ENCODE data around the gene UFSP1.

UFSP1 gene

DNA sequence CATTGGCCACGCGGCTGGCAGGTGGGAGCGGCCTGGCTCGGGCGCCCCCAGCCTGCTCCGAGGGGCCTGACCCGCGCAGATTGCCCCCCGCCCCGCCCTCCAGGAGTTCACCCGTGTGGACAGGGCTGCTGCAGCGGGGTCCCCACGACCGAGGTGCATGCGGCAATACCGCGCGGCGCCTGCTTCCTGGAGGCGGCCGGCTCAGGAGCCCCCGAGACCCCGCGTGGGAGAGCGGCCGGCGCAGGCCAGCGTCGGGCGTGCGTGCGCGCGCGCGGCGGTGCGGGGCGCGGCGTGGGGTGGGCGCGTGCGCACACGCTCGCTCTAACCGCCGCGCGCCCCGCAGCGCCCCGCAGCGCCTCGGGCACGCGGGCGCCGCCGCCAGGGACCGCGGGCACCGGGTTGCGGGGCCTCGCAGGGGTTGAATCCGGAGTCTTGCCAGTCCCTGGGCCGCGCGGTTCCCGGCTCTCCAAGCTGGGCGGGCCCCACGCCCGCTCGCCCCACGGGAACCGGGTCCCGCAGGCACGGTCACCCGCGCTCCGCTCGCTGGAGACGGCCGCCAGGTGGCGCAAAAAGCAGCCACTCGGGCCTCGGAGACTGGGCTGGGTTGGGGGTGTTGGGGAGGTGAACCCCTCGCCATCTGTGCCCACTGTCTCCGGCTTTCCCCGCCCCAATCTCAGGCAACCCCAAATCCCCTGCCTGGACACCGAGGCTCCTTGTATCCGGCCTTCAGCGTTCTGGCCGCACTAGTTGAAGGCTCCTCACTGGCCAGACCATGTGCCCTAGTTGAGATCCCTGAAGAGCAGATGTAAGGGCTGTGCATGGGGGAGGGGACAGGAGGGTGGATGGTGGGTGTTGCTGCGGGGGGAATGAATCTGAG is 7.5 kb upstream of the UFSP1 start:
- intact Hi-C loops (cut with DNase I), result loop anchor here (1.0 kb wide), 2 partner anchors 162 to 180 kb away; no protein-coding TSS in a partner anchor
- peak in 8 of 10 donors; percentile 54 to 92 (median 79) for DNase-seq

DNA sequence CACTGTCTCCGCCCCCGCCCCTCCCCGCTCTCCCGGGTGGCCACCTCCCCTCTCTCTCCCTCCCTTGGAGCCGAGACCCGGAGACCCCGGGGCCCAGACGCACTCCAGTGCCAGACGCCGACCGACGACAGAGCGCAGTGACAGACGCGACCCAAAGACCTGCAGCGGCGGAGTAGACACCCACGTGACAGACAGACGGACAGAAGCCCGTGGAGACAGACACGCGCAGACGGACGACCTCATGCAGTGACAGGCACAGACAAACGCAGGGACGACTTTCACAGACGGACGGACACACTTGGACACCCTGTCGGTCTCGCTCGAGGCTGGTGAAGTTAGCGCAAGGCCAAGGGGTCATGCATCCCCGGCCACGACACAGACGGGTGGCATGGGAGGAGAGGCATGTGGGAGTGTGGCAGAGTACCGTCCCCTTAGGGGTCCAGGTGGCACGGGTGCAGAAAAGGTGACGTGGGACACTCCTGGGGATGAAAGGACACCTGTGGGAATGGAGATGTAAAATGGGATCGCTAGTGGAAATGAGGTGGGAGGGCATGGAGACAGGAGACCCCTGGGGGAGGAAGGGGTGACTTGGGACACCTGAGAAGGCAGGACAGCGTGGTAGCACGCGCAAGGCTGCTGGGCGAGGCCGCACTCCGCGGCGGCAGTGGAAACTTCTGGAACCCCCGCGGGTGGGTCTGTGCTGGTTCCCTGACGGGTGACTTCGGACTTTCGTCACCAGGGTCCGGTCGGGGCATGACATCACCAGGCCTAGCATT is 6.6 kb upstream of the UFSP1 start:
- DNase-seq, result peak in 4 of 10 donors; percentile 46 to 90 (median 82)
- intact Hi-C loops (cut with DNase I), result no loop called here

DNA sequence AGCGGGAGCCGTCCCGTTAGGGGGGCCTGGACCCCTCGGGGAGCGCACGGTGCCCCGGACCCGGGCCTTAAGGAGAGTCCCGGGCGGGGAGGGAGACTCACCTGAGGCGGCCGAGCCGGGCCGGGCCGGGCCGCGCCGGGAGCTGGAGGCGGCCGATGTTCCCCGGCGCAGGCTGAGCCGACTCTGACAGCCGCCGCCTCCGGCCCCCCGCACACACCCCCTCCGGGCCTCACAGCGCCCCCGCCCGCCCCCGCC is 6.1 kb upstream of the UFSP1 start, which contains the start of gene ACHE:
Gene ACHE, minus strand, starts transcription at position 188 of the 255 bp plus-strand sequence. CDS start 1,656 bp downstream, outside the sequence.
- DNase-seq, result no peak
- intact Hi-C loops (cut with DNase I), result no loop called here

DNA sequence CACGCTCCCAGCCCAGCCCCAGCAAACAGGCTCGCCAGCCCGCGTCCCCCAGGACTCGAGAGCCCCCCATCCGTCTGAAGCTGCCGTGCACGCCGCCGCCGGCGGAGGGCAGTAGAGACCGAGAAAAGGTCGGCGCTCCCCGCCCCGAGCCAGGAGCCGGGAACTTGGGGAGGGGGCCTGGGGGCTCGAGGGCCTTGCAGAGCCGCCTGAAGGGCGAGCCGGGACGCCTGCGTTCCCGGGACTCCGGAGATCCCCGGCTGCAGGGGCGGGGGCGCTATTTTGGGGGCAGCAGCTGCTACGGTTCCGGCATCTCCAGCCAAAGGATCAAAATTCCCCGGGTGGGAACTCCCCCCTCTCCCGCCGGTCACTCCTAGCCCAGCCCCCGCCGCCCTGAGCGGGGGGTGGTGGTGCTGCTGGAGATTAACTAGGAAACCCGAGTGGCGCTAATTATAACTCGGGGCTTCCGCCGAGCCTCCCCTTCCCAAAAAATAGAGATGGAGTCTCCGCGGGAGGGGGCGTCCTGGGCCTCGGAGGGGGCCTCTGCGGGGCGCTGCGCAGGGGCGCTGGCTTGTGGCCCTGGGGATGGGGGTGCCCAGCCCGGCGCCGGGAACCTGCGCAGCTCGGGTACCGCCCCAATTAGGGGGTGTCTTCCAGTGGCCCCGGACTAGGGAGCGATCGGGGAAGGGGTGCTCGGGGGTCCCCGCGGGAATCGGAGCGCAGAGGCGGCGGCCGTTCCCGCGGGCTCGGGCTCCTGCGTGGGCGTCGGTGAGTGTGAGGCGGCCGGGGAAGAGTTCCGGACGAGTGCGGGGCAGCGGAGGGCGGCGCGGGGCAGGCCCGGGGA is 5.6 kb upstream of the UFSP1 start:
- peak in 9 of 10 donors; percentile 51 to 94 (median 72) for DNase-seq
- intact Hi-C loops (cut with DNase I), result no loop called here

DNA sequence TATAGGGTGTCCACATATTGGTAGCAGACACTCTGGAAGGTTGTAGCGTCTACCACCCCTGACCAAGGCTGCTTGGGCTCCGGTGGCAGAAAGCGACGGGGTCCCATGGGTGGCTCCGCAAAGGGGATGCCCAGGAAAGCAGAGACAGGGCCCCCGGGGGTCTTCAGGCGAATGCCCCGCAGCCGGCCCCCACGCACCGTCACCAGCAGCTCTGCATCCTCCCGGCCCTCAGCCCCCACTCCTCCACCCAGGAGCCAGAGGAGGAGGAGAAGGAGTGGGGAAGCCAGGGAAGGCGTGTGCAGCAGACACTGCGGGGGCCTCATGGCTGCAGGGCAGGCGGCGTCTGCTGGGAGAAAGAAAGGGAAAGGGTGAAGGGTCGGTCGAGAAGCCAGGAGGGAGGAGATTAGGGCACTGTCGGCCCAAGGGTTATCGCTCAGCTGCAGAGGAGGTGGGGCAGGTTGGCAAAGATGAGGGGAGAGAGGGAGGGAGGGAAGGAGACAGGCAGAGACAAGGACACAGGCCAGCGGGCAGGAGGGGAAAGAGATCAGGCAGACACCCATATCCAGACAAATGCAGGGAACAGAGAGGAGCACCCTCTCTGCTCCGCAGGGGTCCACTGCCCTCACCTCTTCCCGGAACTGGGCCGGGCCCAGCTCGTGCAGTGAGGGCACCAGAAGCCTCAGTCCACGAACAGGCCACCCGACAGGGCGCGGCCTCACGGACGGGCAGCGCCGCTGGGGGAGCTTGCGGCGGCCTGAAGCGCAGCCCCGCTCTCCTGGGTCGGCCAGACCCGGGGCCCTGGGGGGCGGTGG is 4.6 kb upstream of the UFSP1 start:
- intact Hi-C loops (cut with DNase I), result no loop called here
- peak in 2 of 10 donors; percentile 59 to 73 for DNase-seq

DNA sequence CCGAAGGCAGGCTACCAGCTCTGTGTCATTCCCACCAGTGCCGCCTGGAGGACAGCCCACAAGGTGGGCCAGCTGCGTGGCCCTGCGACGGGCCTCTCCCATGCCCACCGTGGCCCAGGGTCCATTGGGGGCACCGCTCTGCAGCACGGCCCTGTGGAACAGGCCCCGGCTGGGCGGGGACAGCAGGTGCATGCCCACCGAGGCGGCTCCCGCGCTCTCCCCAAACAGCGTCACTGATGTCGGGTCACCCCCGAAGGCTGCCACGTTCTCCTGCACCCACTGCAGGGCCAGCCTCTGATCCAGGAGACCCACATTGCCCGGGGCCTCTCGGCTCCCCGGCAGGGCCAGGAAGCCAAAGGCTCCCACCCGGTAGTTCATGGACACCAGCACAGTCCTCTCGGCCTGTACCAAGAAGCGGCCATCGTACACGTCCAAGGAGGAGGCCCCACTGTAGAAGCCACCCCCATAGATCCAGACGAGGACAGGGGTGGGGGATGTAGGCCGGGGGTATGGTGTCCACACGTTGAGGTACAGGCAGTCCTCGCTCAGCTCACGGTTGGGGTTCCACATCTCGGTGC is 3.9 kb upstream of the UFSP1 start:
- peak in 1 of 10 donors; percentile 80 for DNase-seq
- intact Hi-C loops (cut with DNase I), result no loop called here

DNA sequence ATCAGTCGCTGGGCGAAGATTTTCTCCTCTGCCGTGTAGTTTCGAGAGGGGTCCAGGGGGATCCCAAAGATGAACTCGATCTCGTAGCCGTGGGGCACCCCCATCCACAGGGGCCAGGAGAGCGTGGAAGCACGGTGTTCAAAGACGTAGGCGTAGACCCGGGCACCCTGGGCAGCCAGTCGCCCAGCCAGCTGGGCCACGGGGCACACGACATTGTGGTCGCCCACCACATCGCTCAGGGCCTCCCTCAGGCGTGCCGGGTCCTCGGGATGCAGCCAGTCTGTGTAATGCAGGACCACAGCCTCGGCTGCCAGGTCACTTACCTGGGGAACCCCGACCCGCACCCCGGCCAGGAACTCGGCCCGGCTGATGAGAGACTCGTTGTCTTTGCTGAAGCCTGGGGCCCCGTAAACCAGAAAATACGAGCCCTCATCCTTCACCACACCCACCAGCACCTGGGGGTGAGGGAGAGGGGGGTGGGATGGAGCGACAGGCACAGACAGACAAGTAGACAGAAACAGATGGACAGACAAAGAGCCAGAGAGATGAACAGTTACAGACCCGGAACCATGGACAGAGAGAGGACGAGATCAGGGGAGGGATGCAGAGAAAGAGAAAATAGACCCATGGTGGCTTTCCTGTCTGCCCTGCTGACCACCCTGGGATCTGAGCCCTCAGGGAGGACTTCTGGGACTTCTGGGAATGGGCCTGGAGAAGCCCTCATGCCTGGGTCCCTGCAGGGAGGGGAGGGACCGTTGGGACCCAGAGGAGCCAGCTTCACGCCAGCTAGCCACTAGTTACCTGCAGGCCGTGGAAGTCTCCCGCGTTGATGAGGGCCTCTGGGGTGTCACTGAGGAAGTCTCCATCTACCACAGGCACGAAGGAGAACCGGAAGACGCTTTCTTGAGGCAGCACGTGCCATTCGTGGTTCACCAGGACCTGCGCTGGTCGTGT is 3.1 kb upstream of the UFSP1 start:
- intact Hi-C loops (cut with DNase I), result no loop called here
- peak in 1 of 10 donors; percentile 83 for DNase-seq

DNA sequence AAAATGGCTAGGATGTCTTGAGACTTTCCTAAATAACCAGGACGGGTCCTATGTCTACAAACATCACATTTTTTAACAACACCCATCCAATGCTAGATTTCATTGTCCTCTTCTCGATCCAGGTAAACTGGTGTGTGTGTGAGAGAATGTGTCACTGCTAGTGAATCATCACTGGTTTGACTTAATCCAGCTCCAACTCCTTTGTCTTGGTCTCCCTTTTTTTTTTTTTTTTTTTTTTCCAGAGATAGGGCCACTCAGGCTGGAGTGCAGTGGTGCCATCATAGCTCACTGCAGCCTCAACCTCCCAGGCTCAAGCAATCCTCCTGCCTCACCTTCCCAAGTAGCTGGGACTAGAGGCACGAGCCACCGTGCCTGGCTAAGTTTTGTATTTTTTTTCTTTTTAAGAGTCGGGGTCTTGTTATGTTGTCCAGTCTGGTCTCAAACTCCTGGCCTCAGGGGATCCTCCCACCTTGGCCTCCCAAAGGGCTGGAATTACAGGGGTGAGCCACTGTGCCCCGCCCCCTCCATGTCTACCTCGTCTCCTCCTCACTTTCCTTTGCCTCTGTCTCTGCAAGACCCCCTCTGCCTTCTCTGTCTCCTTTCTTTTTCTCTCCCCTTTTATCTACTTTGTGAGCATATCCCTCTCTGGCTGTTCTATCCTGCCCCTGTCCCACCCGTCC is 2.2 kb upstream of the UFSP1 start:
- intact Hi-C loops (cut with DNase I), result no loop called here
- DNase-seq, result peak in 2 of 10 donors; percentile 24 to 44

DNA sequence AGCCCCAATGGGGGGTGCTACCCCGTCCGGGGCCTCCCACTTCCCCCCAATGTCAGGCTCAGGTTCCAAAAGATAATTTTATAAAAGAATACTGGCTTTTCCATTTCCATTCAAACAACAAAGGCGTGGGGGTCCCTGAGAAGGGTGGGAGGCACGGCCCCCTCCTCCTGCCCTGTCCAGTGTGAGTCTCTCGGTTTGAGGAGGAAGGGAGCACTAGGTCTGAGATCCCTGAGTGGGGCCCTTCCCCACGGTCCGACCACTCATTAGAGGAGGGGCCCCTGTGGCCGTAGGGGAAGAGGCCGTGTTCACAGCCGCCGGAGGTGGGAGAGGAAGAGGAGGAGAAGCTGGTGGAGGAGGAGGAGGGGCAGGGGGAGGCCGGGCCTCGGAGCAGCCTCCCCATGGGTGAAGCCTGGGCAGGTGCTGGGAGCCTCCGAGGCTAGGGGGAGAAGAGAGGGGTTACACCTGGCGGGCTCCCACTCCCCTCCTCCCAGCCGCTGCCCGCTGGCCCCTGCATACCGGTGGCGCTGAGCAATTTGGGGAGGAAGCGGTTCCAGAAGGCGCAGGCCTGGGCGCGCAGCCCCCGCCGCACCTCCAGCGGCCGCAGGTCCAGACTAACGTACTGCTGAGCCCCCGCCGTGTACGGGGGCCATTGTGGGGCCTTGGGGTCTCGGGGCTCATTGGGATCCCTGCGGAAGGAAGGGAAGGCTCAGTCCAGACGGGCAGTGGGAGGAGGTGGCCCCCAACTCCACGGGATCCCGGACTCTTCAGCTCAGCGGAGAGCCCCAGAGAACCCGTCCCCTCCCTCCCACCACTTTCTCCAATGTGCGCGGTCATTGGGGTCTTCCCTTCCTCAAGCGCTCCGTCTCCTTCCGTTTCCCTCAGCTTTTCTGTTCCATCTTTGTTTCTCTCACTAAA is 1.4 kb upstream of the UFSP1 start:
- intact Hi-C loops (cut with DNase I), result no loop called here
- DNase-seq, result no peak

DNA sequence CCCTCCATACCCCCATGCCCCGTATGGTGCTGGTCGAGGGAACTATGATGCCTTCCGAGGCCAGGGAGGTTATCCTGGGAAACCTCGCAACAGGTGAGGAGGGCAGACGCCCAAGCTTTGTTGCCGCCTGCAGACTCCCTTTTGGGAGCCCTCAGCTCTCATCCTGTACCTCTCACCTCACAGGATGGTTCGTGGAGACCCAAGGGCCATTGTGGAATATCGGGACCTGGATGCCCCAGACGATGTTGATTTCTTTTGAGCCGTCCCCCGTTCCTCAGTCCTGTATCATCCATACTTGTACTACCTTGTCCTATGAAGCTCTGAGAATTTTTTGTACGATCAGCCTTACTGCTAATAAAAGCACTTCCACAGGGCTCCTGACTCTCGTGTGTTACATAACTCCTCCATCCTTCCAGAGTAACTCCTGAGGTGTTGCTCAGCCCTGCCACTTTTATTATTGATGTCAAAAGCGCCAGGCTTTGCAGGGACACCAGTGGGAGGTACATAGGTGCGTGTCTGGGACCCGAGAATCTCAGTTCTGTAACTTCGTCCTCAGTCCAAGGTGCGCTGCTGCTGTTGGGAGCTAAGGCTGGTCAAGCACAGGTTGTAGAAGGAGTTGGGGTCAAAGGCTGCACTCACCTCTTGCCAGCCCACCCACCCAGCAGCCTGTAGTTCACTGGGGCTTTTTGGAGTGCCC is 1.1 kb downstream of the UFSP1 start:
- intact Hi-C loops (cut with DNase I), result loop anchor here (2.0 kb wide), 1 partner anchor 14 kb away; the partner anchor contains the start of gene SRRT
- DNase-seq, result peak in 1 of 10 donors; percentile 18

DNA sequence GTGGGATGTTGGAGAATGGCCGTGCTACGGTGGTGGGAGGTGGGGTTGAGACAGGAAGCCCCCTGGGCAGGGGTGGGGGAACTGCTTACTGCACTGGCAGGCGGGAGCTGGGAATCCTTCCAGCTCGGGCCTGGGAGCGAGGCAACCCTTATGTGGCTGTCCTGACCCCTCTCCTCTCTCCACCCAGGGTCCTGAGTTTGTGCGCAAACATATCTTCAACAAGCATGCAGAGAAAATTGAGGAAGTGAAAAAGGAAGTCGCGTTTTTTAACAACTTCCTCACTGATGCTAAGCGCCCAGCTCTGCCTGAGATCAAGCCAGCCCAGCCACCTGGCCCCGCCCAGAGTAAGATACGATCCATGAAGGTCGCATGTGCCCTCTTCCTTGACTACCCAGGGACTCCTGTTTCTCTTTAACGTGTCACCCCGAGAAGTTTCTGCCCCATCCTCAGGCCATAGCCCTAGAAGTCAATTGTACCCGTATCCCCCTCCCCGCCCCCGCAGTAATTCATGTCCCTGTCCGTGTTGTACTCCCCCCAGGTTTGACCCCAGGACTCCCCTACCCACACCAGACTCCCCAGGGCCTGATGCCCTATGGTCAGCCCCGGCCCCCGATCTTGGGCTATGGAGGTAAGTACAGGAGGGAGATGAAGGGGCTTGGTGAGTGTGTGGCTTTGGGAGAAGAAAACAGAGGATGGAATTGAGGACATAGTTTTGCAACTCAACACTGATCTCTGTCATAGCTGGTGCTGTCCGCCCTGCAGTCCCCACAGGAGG is 1.8 kb downstream of the UFSP1 start:
- intact Hi-C loops (cut with DNase I), result loop anchor here (2.0 kb wide), 1 partner anchor 13 kb away; the partner anchor contains the start of gene SRRT
- peak in 1 of 10 donors; percentile 77 for DNase-seq

DNA sequence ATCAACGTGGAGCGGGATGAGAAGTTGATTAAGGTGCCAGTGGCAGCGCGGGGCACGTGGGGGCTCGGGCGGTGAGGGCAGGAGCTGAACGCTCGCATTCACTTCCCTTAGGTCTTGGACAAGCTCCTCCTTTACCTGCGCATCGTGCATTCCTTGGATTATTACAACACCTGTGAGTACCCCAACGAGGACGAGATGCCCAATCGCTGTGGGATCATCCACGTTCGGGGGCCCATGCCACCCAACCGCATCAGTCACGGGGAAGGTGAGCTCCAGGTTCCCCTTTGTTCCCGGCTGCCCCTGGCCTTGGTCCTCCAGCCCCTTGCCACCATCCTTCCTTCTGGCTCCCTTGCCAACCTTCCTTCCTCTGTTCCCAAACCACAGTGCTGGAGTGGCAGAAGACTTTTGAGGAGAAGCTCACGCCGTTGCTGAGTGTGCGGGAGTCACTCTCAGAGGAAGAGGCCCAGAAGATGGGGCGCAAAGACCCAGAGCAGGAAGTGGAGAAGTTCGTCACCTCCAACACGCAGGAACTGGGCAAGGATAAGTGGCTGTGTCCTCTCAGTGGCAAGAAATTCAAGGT is 2.5 kb downstream of the UFSP1 start:
- DNase-seq, result no peak
- intact Hi-C loops (cut with DNase I), result no loop called here

DNA sequence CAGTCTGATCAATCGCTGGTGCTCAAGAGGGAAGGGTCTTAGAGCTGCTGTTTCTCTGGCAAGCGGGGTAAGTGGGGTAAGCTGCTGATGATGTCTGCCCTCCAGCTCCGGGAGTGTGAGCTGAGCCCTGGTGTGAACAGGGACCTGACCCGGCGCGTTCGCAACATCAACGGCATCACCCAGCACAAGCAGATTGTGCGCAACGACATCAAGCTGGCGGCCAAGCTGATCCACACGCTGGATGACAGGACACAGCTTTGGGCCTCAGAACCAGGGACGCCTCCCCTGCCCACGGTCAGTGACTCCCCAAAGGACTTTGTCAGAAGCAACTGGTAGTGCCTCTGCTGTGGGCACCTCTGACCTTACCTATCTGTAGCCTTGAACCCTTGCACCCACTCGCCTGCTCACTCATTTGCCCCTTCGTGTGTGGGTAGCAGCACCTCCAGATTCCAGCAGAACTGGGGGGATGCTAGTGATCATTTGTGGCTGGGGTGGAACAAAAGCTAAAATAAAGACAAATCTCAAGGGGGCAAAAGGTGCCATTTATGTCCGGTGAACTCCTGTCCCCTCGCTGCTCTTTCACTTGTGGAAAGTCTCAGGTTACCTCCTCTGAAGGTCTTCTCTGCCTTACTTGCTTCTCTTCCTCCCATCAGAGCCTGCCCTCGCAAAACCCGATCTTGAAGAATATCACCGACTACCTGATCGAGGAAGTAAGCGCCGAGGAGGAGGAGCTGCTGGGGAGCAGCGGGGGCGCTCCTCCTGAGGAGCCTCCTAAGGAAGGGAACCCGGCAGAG is 3.2 kb downstream of the UFSP1 start:
- intact Hi-C loops (cut with DNase I), result no loop called here
- DNase-seq, result no peak

All from posterior cingulate gyrus (tissue), 11 donors.